NCI-H128 (cell line): Measurements from ENCODE around the gene ALDH6A1.

Experiments used
- DNase-seq: peaks from one replicate; lab custom pipeline; 2025; ENCODE audit not compliant: unreplicated experiment; lab: John Stamatoyannopoulos, UW

The ALDH6A1 gene

GRCh38 chr14:74049876-74050495, 34.3 kb downstream of the ALDH6A1 start:
- no peak for DNase-seq

- DNase-seq, result no peak
Measured at GRCh38 chr14:74048281-74048680, 36.0 kb downstream of the ALDH6A1 start.

GRCh38 chr14:74045522-74045921, 38.7 kb downstream of the ALDH6A1 start:
- no peak for DNase-seq

DNA sequence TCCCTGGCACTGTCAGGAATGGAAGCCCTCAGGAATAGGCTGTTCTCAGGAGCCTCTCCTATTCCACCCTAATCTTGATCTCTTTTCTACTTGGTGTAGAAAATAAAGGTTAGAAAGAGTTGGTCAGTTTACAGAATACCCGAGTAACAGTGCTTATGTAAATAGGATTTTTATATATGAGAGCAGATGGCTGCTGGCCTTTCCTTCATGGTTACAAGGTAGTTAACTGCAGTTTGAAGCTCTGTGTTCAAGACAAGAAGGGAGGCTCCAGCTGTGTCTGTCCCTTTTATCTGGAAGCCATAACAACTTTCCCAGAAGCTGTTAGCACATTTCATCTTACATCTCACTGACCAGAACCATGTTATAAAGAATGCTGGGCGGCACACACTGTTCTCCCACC, 42.0 kb downstream of the ALDH6A1 start:
- DNase-seq, result no peak

DNA sequence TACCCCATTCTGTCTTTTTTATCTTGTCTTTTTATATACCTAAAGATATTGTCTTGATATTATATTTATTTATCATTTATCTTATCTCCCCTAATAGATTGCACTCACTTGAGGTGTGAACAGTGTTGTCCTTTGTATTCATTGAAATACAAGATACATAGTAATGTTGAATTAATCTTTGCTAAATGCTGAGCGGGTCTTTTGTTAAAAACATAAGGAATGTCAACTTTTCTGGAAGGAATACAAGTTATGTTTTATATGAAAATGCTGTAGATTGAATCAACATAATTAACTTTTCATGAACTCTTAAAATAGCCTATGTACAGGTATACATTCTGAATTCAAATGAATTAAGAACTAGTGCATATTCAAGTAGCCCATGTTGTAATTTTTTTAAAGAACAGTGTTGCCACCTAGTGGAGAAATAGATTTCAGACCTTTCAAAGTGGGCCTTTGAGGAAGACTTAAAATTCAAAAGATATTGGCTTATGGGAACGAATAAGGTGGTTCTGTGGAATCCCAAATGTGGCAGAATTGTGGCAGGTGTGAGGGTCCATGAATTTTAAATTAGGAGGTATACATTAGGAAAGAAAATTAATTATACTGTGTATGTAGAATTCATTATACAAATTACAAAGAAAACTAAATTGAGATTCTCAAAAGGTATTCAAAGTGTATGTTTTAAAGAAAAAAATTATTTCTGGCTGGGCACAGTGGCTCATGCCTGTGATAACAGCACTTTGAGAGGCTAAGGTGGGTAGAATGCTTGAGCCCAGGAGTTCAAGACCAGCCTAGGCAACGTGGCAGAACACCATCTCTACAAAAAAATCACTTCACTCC, 46.0 kb downstream of the ALDH6A1 start:
- peak; percentile 41 for DNase-seq

DNA sequence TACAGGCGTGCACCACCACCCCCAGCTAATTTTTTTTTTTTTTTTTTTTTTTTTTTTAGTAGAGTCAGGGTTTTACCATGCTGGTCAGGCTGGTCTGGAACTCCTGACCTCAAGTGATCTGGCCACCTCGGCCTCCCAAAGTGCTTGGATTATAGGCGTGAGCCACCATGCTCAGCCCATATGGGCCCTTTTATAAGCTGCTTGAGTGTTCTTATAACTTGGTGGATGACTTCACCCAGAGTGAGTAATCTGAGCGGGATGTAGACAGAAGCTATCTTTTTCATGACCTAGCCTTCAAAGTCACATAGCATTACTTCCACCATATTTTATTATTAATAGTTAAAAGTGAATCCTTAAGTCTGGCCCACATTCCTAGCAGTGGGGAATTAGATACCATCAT, 48.7 kb downstream of the ALDH6A1 start:
- no peak for DNase-seq

DNA sequence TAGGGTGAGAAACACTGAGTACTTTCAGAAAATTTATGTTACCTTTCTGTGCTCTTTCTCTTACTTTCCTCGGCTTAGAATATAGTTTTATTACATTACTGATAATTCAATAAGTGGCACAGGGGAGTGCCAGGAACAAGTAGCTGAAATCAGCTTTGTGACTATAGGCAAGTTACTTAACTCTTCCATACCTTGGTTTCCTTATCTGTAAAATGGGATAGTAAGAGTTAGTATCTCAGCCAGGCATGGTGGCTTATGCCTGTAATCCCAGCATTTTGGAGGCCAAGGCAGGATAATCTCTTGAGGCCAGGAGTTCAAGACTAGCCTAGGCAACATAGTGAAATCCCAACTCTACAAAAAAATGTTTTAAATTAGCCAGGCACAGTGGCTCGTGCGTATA, 49.7 kb downstream of the ALDH6A1 start:
- DNase-seq, result no peak

GRCh38 chr14:74029136-74029535, 55.1 kb downstream of the ALDH6A1 start:
- DNase-seq, result no peak

DNA sequence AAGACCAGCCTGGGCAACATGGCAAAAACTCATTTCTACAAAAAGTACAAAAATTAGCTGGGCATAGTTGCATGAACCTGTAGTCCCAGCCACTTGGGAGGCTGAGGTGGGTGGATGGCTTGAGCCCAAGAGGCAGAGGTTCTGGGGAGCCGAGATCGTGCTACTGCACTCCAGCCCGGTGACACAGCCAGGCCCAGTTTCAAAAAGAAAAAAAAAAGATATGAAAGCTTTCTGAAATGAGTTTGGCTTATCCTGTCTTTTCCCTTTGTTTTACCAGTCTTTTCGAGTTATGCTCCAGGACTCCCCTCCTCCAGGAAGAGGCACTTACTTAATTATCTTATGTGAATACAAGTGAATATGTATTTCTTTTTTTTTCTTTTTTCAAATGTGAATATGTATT, 61.9 kb downstream of the ALDH6A1 start:
- DNase-seq, result no peak

DNA sequence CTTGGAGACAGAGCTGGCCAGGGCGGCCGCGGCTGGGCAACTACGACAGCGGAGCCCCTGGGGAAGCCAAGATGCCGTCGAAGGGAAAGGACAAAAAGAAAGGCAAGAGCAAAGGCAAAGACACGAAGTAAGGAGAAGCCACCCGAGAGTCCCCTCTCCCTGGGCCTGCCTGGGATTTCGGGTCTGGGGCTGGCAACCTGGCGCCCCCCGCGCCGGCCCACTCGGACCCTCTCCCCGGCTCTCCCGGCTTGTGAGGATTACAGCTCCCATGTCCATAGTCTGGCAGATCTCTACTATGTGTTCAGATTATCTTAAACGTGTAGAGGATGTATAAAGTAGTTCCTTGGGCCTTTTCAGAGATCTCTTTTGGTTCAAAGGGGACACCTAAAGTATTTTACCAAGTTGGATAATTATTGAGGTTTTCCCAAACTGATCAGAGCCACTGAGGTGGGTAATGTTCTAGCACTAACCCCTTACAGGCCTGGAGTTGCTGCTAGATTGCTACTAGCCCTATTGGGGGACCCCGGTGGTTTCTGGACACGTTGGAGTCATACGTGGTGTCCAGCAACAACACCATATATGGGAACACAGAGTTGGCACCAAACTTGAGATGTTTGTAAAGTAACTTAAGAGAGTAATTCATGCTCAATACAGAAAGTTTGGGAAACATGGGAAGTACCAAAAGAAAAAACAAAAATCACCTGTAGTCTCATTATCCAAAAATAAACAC, 64.7 kb downstream of the ALDH6A1 start:
- DNase-seq, result no peak

DNA sequence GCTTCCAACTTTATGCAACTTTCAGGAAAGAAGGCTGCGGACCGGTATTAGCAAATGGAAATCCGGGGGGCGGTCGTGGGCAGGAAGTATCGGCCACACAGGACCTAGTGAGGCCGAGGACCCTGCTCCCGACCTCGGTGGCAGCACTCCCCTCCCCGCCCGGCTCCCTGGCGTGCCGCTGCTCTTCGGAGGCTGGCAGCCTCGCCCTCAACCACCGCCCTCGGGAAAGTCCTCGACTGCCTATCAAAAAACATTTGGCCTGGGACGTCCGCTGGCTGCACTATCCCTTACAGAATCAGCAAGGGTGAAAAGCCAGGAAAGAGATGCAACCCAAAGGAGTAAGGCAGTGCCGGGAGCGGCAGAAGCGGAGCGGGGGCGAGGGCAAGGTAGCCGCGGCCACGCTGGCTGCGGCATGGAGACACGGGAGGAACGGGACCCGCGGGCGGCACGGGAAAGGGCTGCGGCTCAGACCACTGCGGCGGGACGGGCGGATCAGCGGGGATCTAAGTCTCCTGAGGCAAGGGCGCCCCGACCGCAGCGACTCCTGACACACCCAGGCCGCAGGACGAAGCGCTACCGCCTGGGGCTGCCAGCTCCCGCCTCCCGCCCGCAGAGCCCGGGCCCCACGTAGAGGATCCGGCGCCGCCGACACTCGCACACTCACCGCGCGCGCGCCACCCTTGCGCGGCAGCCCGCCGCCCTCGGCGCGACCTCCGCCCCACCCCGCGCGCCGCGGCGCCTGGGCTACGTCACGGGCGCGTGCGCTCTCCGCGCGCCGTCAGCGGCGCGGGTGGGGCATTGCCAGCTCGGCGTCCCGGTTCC, 65.5 kb downstream of the ALDH6A1 start, which contains the start of the genes BBOF1 and ENTPD5:
Gene BBOF1 (plus strand): TSS at position 764 of the 822 bp plus-strand sequence. CDS start 130 bp downstream, outside the sequence.
Gene ENTPD5 (minus strand): TSS at position 703 of the 822 bp plus-strand sequence. CDS start 31,186 bp downstream, outside the sequence.
- DNase-seq, result peak; percentile 43

GRCh38 chr14:74018174-74018585, 66.1 kb downstream of the ALDH6A1 start:
- no peak for DNase-seq

DNA sequence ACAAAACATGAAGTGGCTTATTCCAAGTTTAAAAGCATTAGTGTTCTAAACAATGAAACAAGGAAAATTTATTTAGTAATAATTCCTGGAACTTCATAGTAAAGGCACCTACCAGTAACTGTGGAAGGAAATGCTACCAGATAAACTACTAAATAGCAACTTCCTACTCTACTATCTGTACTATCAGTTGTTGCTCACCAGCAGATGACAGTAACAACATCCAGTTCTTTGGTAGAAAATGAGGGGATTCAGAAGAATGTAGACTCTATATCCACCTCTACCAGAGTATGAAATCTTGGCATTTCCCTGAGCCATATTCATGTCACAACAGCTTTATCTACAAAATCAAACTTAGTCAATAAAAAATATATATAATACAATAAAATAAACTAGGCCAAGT, 68.3 kb downstream of the ALDH6A1 start:
- no peak for DNase-seq

- no peak for DNase-seq
Measured at GRCh38 chr14:74015176-74015575, 69.1 kb downstream of the ALDH6A1 start.

- no peak for DNase-seq
Measured at GRCh38 chr14:74014299-74014698, 70.0 kb downstream of the ALDH6A1 start.

DNA sequence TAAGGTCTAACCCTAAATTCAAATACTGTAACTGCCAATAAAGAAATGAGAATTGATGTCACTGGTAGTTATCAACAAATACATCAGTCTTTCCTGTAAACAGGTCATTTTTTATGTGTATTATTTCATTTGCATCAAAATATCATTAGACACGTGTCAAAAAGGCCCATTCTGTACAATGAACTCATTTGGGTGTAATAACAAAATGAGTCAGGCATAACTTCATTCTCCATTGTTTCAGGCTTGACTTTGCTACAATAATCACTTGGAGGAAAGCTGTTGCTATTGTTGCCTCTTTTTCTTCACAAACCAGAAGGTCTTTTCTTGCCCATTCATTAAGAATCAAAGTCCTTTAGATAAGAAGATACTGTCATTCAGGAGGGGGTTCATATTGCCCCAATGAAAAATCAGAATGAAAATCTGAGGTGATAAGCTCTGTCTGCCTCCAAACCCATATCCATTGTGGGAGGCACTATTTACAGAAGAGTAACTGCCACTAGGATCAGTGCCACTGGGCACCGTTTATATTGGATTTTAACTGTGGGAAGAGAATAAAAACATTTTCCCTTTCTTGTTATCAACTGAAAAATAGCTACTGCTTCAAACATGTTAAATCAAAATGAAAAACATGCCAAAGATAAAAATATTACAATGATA, 75.3 kb downstream of the ALDH6A1 start:
- DNase-seq, result no peak
